Measurements from ENCODE around the gene LRP8.
"Not testable (repeated sequence)": the region's sequence is repeated elsewhere in the genome, so short reads cannot be mapped to it uniquely, and the experiment has no call there.

Gene LRP8

DNA sequence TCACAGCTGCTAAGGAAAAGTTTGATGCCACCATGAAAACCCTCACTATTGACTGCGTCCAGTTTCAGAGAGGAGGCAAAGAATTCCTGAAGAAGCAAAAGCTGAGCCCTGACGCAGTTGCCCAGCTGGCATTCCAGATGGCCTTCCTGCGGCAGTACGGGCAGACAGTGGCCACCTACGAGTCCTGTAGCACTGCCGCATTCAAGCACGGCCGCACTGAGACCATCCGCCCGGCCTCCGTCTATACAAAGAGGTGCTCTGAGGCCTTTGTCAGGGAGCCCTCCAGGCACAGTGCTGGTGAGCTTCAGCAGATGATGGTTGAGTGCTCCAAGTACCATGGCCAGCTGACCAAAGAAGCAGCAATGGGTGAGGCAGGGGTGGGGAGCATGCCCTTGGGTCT lies 116.9 kb downstream of the LRP8 start:
- Histone ChIP-seq H3K79me2 (ENCODE audit: low read length) (no peaks in the 10 kb centered on the region), H4K20me1 (ENCODE audit: insufficient read depth, low read length) (no peaks in the 10 kb centered on the region), H3K9me3 (ENCODE audit: insufficient read depth, low read length) (0 out of 2 replicates have a peak, but pooled peaks cover 3% of the 10 kb centered on the region), H3K36me3 (replicated peaks; ENCODE audit: low read depth, low read length) (peaks cover 32% of the 10 kb centered on the region), H3K27me3 (ENCODE audit: low read depth, low read length) (no peaks in the 10 kb centered on the region), H3K27ac (ENCODE audit: low read length) (no peak overlapping the region), H2AFZ (ENCODE audit: low read depth, low read length) (no peak overlapping the region), H3K9ac (ENCODE audit: low read length) (no peak overlapping the region), H3K4me2 (ENCODE audit: low read length) (no peak overlapping the region), H3K4me3 (ENCODE audit: low read length) (no peak overlapping the region), H3K4me1 (ENCODE audit: low read length) (no peaks in the 10 kb centered on the region)
- no peak for TF ChIP-seq EZH2phosphoT487 (IDR thresholded peaks at IDR 0.05; ENCODE audit: low read depth)
- TF ChIP-seq, protein P1, sequence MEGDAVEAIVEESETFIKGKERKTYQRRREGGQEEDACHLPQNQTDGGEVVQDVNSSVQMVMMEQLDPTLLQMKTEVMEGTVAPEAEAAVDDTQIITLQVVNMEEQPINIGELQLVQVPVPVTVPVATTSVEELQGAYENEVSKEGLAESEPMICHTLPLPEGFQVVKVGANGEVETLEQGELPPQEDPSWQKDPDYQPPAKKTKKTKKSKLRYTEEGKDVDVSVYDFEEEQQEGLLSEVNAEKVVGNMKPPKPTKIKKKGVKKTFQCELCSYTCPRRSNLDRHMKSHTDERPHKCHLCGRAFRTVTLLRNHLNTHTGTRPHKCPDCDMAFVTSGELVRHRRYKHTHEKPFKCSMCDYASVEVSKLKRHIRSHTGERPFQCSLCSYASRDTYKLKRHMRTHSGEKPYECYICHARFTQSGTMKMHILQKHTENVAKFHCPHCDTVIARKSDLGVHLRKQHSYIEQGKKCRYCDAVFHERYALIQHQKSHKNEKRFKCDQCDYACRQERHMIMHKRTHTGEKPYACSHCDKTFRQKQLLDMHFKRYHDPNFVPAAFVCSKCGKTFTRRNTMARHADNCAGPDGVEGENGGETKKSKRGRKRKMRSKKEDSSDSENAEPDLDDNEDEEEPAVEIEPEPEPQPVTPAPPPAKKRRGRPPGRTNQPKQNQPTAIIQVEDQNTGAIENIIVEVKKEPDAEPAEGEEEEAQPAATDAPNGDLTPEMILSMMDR (IDR thresholded peaks at IDR 0.05; ENCODE audit: low read depth, low read length), result no peak

DNA sequence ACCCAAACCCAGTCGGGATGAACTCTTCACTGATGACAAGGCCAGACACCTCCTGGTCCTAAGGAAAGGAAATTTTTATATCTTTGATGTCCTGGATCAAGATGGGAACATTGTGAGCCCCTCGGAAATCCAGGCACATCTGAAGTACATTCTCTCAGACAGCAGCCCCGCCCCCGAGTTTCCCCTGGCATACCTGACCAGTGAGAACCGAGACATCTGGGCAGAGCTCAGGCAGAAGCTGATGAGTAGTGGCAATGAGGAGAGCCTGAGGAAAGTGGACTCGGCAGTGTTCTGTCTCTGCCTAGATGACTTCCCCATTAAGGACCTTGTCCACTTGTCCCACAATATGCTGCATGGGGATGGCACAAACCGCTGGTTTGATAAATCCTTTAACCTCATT lies 117.5 kb downstream of the LRP8 start:
- Histone ChIP-seq H3K9ac (ENCODE audit: low read length) (no peak overlapping the region), H3K36me3 (replicated peaks; ENCODE audit: low read depth, low read length) (peaks cover 35% of the 10 kb centered on the region), H3K4me3 (ENCODE audit: low read length) (no peak overlapping the region), H3K27ac (ENCODE audit: low read length) (no peak overlapping the region), H3K4me2 (ENCODE audit: low read length) (no peak overlapping the region), H4K20me1 (ENCODE audit: insufficient read depth, low read length) (no peaks in the 10 kb centered on the region), H3K9me3 (ENCODE audit: insufficient read depth, low read length) (0 out of 2 replicates have a peak, but pooled peaks cover 3% of the 10 kb centered on the region), H3K79me2 (ENCODE audit: low read length) (no peaks in the 10 kb centered on the region), H3K4me1 (ENCODE audit: low read length) (no peaks in the 10 kb centered on the region), H3K27me3 (ENCODE audit: low read depth, low read length) (no peaks in the 10 kb centered on the region), H2AFZ (ENCODE audit: low read depth, low read length) (no peak overlapping the region)
- no peak for TF ChIP-seq EZH2phosphoT487 (IDR thresholded peaks at IDR 0.05; ENCODE audit: low read depth)
- TF ChIP-seq, protein P1 (IDR thresholded peaks at IDR 0.05; ENCODE audit: low read depth, low read length), result no peak

DNA sequence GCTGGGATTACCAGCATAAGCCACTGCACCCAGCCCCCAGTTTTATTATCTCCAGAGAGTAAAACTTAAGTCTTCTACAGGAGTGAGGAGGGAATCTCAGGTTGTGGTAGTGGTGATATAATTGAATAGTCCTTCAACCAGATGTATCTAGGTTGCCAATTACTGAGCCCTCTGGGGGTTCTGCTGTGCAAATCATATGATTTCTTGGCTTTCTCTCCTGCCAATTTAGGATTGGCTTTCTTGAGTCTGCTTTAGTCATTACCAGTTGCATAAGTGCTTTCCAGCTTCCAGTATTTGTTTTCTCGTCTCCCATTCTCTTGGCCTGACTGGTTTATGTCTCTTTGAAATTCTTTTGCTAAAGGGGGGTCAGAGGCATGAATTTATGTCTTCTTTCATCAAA lies 120.1 kb downstream of the LRP8 start:
- H4K20me1 ChIP-seq (ENCODE audit: insufficient read depth, low read length), result no peaks in the 10 kb centered on the region
- no peak overlapping the region for H3K27ac ChIP-seq (ENCODE audit: low read length)
- no peaks in the 10 kb centered on the region for H3K79me2 ChIP-seq (ENCODE audit: low read length)

DNA sequence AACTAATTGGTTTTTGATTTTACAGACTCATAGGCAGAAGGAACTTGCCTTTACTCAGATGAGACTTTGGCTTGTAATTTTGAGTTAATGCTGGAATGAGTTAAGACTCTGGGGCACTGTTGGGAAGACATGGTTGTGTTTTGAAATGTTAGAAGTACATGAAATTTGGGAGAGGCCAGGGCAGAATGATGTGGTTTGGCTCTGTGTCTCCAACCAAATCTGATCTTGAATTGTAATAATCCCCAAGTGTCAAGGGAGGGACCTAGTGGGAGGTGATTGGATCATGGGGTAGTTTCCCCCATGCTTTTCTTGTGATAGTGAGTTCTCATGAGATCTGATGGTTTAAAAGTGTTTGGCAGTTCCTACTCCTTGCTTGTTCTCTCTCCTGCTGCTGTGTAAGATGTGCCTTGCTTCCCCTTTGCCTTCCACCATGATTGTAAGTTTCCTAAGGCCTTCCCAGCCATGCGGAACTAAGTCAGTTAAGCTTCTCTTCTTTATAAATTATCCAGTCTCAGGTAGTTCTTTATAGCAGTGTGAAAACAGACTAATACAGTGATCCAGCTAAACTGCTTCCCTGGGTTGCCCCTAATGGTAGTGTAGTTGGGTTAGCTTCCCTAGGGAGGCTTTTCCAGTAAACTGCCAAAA lies 121.0 kb downstream of the LRP8 start:
- Histone ChIP-seq H3K27ac (ENCODE audit: low read length) (no peak overlapping the region), H3K79me2 (ENCODE audit: low read length) (no peaks in the 10 kb centered on the region), H3K4me2 (ENCODE audit: low read length) (no peak overlapping the region), H4K20me1 (ENCODE audit: insufficient read depth, low read length) (no peaks in the 10 kb centered on the region), H3K4me3 (ENCODE audit: low read length) (no peak overlapping the region), H3K4me1 (ENCODE audit: low read length) (no peaks in the 10 kb centered on the region), H3K36me3 (replicated peaks; ENCODE audit: low read depth, low read length) (peaks cover 59% of the 10 kb centered on the region), H3K9me3 (ENCODE audit: insufficient read depth, low read length) (0 out of 2 replicates have a peak, but pooled peaks cover 3% of the 10 kb centered on the region), H3K27me3 (ENCODE audit: low read depth, low read length) (no peaks in the 10 kb centered on the region), H2AFZ (ENCODE audit: low read depth, low read length) (no peak overlapping the region), H3K9ac (ENCODE audit: low read length) (no peak overlapping the region)
- TF ChIP-seq, protein P1 (IDR thresholded peaks at IDR 0.05; ENCODE audit: low read depth, low read length), result no peak
- TF ChIP-seq EZH2phosphoT487 (IDR thresholded peaks at IDR 0.05; ENCODE audit: low read depth), result no peak

More for the DNA sequence above, 120.1 kb downstream of the LRP8 start:
- Histone ChIP-seq H2AFZ (ENCODE audit: low read depth, low read length) (no peak overlapping the region), H3K27me3 (ENCODE audit: low read depth, low read length) (no peaks in the 10 kb centered on the region), H3K36me3 (replicated peaks; ENCODE audit: low read depth, low read length) (peaks cover 53% of the 10 kb centered on the region), H3K4me3 (ENCODE audit: low read length) (no peak overlapping the region), H3K4me1 (ENCODE audit: low read length) (no peaks in the 10 kb centered on the region), H3K9ac (ENCODE audit: low read length) (no peak overlapping the region), H3K9me3 (ENCODE audit: insufficient read depth, low read length) (0 out of 2 replicates have a peak, but pooled peaks cover 3% of the 10 kb centered on the region), H3K4me2 (ENCODE audit: low read length) (no peak overlapping the region)
- no peak for TF ChIP-seq EZH2phosphoT487 (IDR thresholded peaks at IDR 0.05; ENCODE audit: low read depth)
- TF ChIP-seq, protein P1 (IDR thresholded peaks at IDR 0.05; ENCODE audit: low read depth, low read length), result no peak

DNA sequence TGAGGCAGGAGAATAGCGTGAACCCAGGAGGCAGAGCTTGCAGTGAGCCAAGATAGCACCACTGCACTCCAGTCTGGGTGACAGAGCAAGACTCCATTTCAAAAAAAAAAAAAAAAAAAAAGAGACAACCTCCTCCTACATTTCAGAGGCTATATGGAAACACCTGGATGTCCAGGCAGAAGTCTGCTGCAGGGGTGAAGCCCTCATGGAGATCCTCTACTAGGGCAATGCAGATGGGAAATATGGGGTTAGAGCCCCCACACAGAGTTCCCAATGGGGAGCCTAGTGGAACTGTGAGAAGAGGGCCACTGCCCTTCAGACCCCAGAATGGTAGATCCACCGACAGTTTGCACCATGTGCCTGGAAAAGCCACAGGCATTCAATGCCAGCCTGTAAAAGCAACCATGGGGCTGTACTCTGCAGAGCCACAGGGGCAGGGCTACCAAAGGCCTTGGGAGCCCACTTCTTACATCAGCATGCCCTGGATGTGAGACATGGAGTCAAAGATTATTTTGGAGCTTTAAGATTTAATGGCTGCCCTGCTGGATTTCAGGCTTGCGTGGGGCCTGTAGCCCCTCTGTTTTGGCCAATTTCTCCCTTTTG lies 121.7 kb downstream of the LRP8 start:
- not testable (repeated sequence) for H3K9me3 ChIP-seq (ENCODE audit: insufficient read depth, low read length); H3K4me1 ChIP-seq (ENCODE audit: low read length); H2AFZ ChIP-seq (ENCODE audit: low read depth, low read length); H3K79me2 ChIP-seq (ENCODE audit: low read length); H3K9ac ChIP-seq (ENCODE audit: low read length); H3K27me3 ChIP-seq (ENCODE audit: low read depth, low read length); H3K27ac ChIP-seq (ENCODE audit: low read length); H3K4me2 ChIP-seq (ENCODE audit: low read length); H3K4me3 ChIP-seq (ENCODE audit: low read length); H4K20me1 ChIP-seq (ENCODE audit: insufficient read depth, low read length)
- H3K36me3 ChIP-seq (replicated peaks; ENCODE audit: low read depth, low read length), result peaks cover 58% of the 10 kb centered on the region

DNA sequence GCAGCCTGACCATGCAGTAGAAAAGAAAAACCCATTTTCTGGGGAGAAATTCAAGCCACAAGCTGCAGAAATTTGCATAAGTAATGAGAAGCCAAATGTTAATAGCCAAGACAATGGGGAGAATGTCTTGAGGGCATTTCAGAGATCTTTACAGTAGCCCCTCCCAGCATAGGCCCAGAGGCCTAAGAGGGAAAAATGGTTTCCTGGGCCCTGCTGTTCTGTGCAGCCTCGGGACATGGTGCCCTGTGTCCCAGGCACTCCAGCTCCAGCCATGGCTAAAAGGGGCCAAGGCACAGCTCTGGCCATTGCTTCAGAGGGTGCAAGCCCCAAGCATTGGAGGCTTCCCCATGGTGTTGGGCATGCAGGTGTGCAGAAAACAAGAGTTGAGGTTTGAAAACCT lies 122.4 kb downstream of the LRP8 start:
- H3K36me3 ChIP-seq (replicated peaks; ENCODE audit: low read depth, low read length), result peaks cover 56% of the 10 kb centered on the region

More for the DNA sequence above, 122.4 kb downstream of the LRP8 start:
- H3K9ac ChIP-seq (ENCODE audit: low read length); H3K4me3 ChIP-seq (ENCODE audit: low read length); H3K4me2 ChIP-seq (ENCODE audit: low read length); H3K27ac ChIP-seq (ENCODE audit: low read length); H3K9me3 ChIP-seq (ENCODE audit: insufficient read depth, low read length); H2AFZ ChIP-seq (ENCODE audit: low read depth, low read length); H3K27me3 ChIP-seq (ENCODE audit: low read depth, low read length); H3K79me2 ChIP-seq (ENCODE audit: low read length); H4K20me1 ChIP-seq (ENCODE audit: insufficient read depth, low read length); H3K4me1 ChIP-seq (ENCODE audit: low read length): not testable (repeated sequence)
